ENCODE results near the gene GLMP. TPM values are rescaled to one million over a fixed set of nuclear protein-coding genes. Genes with fewer than 3 reads are reported as not detected.
"Not testable (repeated sequence)": the region's sequence is repeated elsewhere in the genome, so short reads cannot be mapped to it uniquely, and the experiment has no call there.

Gene GLMP
- total and polyA plus RNA-seq, 7 experiments from 2014 or later = 17.6 to 40.4 (median 23.4) TPM

DNA sequence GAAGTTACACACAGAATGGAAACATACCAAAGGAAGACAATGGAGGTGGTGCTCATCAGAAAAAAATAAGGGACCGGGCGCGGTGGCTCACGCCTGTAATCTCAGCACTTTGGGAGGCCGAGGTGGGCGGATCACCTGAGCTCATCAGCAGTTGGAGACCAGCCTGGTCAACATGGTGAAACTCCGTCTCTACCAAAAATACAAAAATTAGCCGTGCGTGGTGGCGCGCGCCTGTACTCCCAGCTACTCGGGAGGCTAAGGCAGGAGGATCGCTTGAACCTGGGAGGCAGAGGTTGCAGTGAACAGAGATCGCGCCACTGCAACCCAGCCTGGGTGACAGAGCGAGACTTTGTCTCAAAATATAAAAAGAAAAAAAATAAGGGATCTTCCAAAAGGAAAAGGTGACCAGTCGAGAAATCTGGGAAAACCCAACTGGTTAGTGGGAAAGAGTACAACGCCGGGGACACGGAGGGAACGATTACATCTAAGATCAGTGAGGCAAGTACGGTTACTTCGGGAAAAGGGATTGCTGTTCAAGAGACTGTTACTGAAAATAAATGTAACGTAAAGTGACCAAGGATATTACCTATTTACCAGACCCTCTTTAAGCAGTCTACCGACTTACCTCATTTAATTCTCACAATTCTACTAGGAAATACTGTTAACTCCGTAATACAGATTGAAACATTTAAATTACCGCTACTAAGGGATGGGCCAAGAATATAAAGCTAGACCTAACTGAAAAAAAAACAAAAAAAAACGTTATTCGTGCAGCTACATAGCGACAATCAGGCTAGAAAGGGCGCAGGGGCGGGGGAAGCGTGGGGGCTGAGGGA lies 41.8 kb upstream of the GLMP start:
- intact Hi-C loops (cut with micrococcal nuclease) = loop anchor here (2.0 to 10.0 kb wide), 6 partner anchors 54 to 1095 kb away; partner anchors contain the start of genes ISG20L2 (in 1 of the 2), KHDC4 (in 1 of the 2), LAMTOR2 (in 1 of the 2) and METTL25B (in 1 of the 2)
- no peak for DNase-seq
- peak overlapping the region; percentile 71 for H3K27ac ChIP-seq (ENCODE audit: low read depth, low read length)
- no peaks in the 10 kb centered on the region for H3K9me3 ChIP-seq (ENCODE audit: control insufficient read depth in 2 of 3, low read length in 3 of 3)
- no peaks in the 10 kb centered on the region for H3K27me3 ChIP-seq (ENCODE audit: control insufficient read depth in 2 of 2, insufficient read depth in 2 of 2, low read length in 2 of 2)
- peaks cover 16 to 51% (median 40%) of the 10 kb centered on the region in 7 donors for H3K4me1 Mint-ChIP-seq
- ATAC-seq = no peak
- H3K36me3 ChIP-seq (ENCODE audit: control insufficient read depth in 2 of 3, insufficient read depth in 3 of 3, low read length in 3 of 3) = peaks cover 4 to 27% (median 13%) of the 10 kb centered on the region in 3 experiments
- H3K27me3 Mint-ChIP-seq = peaks cover 0 to 5% (median 0%) of the 10 kb centered on the region in 5 donors
- POLR2A ChIA-PET = interaction anchor here (0.6 to 1.3 kb wide), 3 partner anchors 33 to 56 kb away, joined by 3 read pairs; no protein-coding TSS in a partner anchor
- CTCF ChIA-PET = interaction anchor here (0.6 to 0.9 kb wide), 3 partner anchors 56 to 647 kb away, joined by 3 read pairs; no protein-coding TSS in a partner anchor
- peaks cover 11 to 17% of the 10 kb centered on the region in 2 donors for H3K4me1 ChIP-seq (ENCODE audit: control insufficient read depth in 2 of 2, insufficient read depth in 2 of 2, low read length in 2 of 2)
- H3K4me3 ChIP-seq (ENCODE audit: low read length) = peak overlapping the region; percentile 83
- H3K9me3 Mint-ChIP-seq = peaks cover 0 to 2% (median 0%) of the 10 kb centered on the region in 11 donors
- peaks cover 0 to 21% (median 9%) of the 10 kb centered on the region in 5 donors for H3K36me3 Mint-ChIP-seq
- H3K4me3 Mint-ChIP-seq = peak overlapping the region; percentile 97 to 99 (median 99)
- peak overlapping the region; percentile 97 to 99 (median 98) for H3K27ac Mint-ChIP-seq

DNA sequence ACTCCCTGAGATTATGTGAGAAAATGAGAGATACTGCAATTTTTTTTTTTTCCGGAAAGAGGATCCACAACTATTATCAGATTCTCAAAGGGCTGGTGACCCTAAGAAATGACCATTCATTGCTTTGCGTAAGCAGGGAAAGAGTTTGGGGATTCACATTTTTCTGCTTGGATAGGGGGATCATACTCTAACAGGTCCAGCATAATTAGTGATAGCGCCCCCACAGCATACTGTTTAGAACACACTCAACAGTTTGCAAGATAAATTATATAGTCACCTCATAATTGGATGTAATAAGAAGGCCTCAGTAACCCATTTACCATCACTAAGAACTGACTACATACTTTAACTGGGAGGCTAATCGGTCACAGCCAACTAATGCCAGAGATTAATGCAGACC lies 40.8 kb upstream of the GLMP start:
- H3K4me3 ChIP-seq (ENCODE audit: low read length) = peak overlapping the region; percentile 9
- H3K4me1 ChIP-seq (ENCODE audit: control insufficient read depth in 2 of 2, insufficient read depth in 2 of 2, low read length in 2 of 2) = peaks cover 11 to 17% of the 10 kb centered on the region in 2 donors
- ATAC-seq = no peak
- peak overlapping the region in 6 of 9 donors; percentile 45 to 98 (median 65) for H3K27ac Mint-ChIP-seq
- H3K9me3 Mint-ChIP-seq = peaks cover 0 to 2% (median 0%) of the 10 kb centered on the region in 11 donors
- peak overlapping the region; percentile 97 to 99 (median 99) for H3K4me3 Mint-ChIP-seq
- POLR2A ChIA-PET = no interaction called here
- CTCF ChIA-PET = no interaction called here
- H3K36me3 Mint-ChIP-seq = peaks cover 0 to 23% (median 9%) of the 10 kb centered on the region in 5 donors
- peaks cover 4 to 33% (median 13%) of the 10 kb centered on the region in 3 experiments for H3K36me3 ChIP-seq (ENCODE audit: control insufficient read depth in 2 of 3, insufficient read depth in 3 of 3, low read length in 3 of 3)
- H3K9me3 ChIP-seq (ENCODE audit: control insufficient read depth in 2 of 3, low read length in 3 of 3) = no peaks in the 10 kb centered on the region
- no peaks in the 10 kb centered on the region for H3K27me3 ChIP-seq (ENCODE audit: control insufficient read depth in 2 of 2, insufficient read depth in 2 of 2, low read length in 2 of 2)
- peaks cover 16 to 51% (median 40%) of the 10 kb centered on the region in 7 donors for H3K4me1 Mint-ChIP-seq
- no peak for DNase-seq
- H3K27ac ChIP-seq (ENCODE audit: low read depth, low read length) = no peak overlapping the region
- peaks cover 0 to 5% (median 0%) of the 10 kb centered on the region in 5 donors for H3K27me3 Mint-ChIP-seq
- intact Hi-C loops (cut with micrococcal nuclease) = loop anchor here (2.0 to 10.0 kb wide), 6 partner anchors 53 to 1094 kb away; partner anchors contain the start of genes ISG20L2 (in 1 of the 2), KHDC4 (in 1 of the 2), LAMTOR2 (in 1 of the 2) and METTL25B (in 1 of the 2)

DNA sequence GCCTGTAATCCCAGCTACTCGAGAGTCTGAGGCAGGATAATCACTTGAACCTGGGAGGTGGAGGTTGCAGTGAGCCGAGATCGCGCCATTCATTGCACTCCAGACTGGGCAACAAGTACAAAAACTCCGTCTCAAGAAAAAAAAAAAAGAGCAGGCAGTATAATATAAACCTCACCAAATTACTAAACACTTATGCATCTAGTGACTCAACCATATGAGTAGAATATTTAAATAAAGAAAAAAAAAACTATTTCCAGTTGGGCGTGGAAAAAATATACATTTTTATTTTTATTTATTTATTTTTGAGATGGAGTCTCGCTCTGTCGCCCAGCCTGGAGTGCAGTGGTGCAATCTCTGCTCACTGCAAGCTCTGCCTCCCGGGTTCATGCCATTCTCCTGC lies 27.7 kb upstream of the GLMP start:
- DNase-seq; H3K4me1 Mint-ChIP-seq; H3K4me3 ChIP-seq (ENCODE audit: low read length); H3K4me3 Mint-ChIP-seq; H3K27ac Mint-ChIP-seq; H3K27me3 Mint-ChIP-seq; H3K9me3 ChIP-seq (ENCODE audit: control insufficient read depth in 2 of 3, low read length in 3 of 3); intact Hi-C loops (cut with micrococcal nuclease); H3K27ac ChIP-seq (ENCODE audit: low read depth, low read length); H3K9me3 Mint-ChIP-seq; ATAC-seq; CTCF ChIA-PET; H3K4me1 ChIP-seq (ENCODE audit: control insufficient read depth in 2 of 2, insufficient read depth in 2 of 2, low read length in 2 of 2); H3K27me3 ChIP-seq (ENCODE audit: control insufficient read depth in 2 of 2, insufficient read depth in 2 of 2, low read length in 2 of 2): not testable (repeated sequence)
- POLR2A ChIA-PET = interaction anchor here (0.6 kb wide), 1 partner anchor 38 kb away, joined by 3 read pairs; no protein-coding TSS in a partner anchor
- H3K36me3 ChIP-seq (ENCODE audit: control insufficient read depth in 2 of 3, insufficient read depth in 3 of 3, low read length in 3 of 3) = peaks cover 31 to 67% (median 33%) of the 10 kb centered on the region in 3 experiments
- H3K36me3 Mint-ChIP-seq = peaks cover 0 to 29% (median 17%) of the 10 kb centered on the region in 5 donors

GRCh38 chr1:156320560-156320959 lies 25.1 kb upstream of the GLMP start:
- H3K4me1 Mint-ChIP-seq = peaks cover 0 to 1% (median 0%) of the 10 kb centered on the region in 7 donors
- H3K27ac Mint-ChIP-seq = peak overlapping the region in 1 of 9 donors; percentile 69
- ATAC-seq (no peak), DNase-seq (no peak)
- CTCF ChIA-PET = no interaction called here
- no peaks in the 10 kb centered on the region for H3K27me3 Mint-ChIP-seq
- Histone ChIP-seq H3K4me1 (ENCODE audit: control insufficient read depth in 2 of 2, insufficient read depth in 2 of 2, low read length in 2 of 2) (no peaks in the 10 kb centered on the region), H3K4me3 (ENCODE audit: low read length) (no peak overlapping the region), H3K36me3 (ENCODE audit: control insufficient read depth in 2 of 3, insufficient read depth in 3 of 3, low read length in 3 of 3) (peaks cover 41 to 90% (median 41%) of the 10 kb centered on the region in 3 experiments), H3K27ac (ENCODE audit: low read depth, low read length) (no peak overlapping the region), H3K27me3 (ENCODE audit: control insufficient read depth in 2 of 2, insufficient read depth in 2 of 2, low read length in 2 of 2) (no peaks in the 10 kb centered on the region), H3K9me3 (ENCODE audit: control insufficient read depth in 2 of 3, low read length in 3 of 3) (no peaks in the 10 kb centered on the region)
- POLR2A ChIA-PET = interaction anchor here (1.0 kb wide), 1 partner anchor 38 kb away, joined by 3 read pairs; the partner anchor contains the start of gene SMG5
- intact Hi-C loops (cut with micrococcal nuclease) = no loop called here
- no peak overlapping the region for H3K4me3 Mint-ChIP-seq
- peaks cover 0 to 40% (median 23%) of the 10 kb centered on the region in 5 donors for H3K36me3 Mint-ChIP-seq
- H3K9me3 Mint-ChIP-seq = no peaks in the 10 kb centered on the region

- Histone ChIP-seq H3K4me1 (ENCODE audit: control insufficient read depth in 2 of 2, insufficient read depth in 2 of 2, low read length in 2 of 2) (no peaks in the 10 kb centered on the region), H3K9me3 (ENCODE audit: control insufficient read depth in 2 of 3, low read length in 3 of 3) (no peaks in the 10 kb centered on the region), H3K27me3 (ENCODE audit: control insufficient read depth in 2 of 2, insufficient read depth in 2 of 2, low read length in 2 of 2) (no peaks in the 10 kb centered on the region), H3K27ac (ENCODE audit: low read depth, low read length) (no peak overlapping the region), H3K36me3 (ENCODE audit: control insufficient read depth in 2 of 3, insufficient read depth in 3 of 3, low read length in 3 of 3) (peaks cover 41 to 90% (median 45%) of the 10 kb centered on the region in 3 experiments), H3K4me3 (ENCODE audit: low read length) (no peak overlapping the region)
- H3K4me1 Mint-ChIP-seq = peaks cover 0 to 1% (median 0%) of the 10 kb centered on the region in 7 donors
- POLR2A ChIA-PET = interaction anchor here (1.0 to 1.4 kb wide), 3 partner anchors 16 to 37 kb away, joined by 3 to 4 read pairs (median 4); partner anchors contain the start of gene SMG5
- peaks cover 0 to 40% (median 29%) of the 10 kb centered on the region in 5 donors for H3K36me3 Mint-ChIP-seq
- no peak overlapping the region for H3K4me3 Mint-ChIP-seq
- no peaks in the 10 kb centered on the region for H3K27me3 Mint-ChIP-seq
- intact Hi-C loops (cut with micrococcal nuclease) = loop anchor here (1.0 to 2.0 kb wide), 2 partner anchors 173 to 223 kb away; no protein-coding TSS in a partner anchor
- no peak for ATAC-seq
- CTCF ChIA-PET = interaction anchor here (0.6 to 1.0 kb wide), 6 partner anchors 10 to 95 kb away, joined by 3 to 8 read pairs (median 3); no protein-coding TSS in a partner anchor
- DNase-seq = peak in 3 of 9 donors; percentile 16 to 25 (median 23)
- no peaks in the 10 kb centered on the region for H3K9me3 Mint-ChIP-seq
- H3K27ac Mint-ChIP-seq = no peak overlapping the region
Observed at GRCh38 chr1:156319664-156320063, 24.2 kb upstream of the GLMP start.

- no peak overlapping the region for H3K27ac Mint-ChIP-seq
- POLR2A ChIA-PET = no interaction called here
- Histone ChIP-seq H3K9me3 (ENCODE audit: control insufficient read depth in 2 of 3, low read length in 3 of 3) (no peaks in the 10 kb centered on the region), H3K27ac (ENCODE audit: low read depth, low read length) (no peak overlapping the region), H3K4me1 (ENCODE audit: control insufficient read depth in 2 of 2, insufficient read depth in 2 of 2, low read length in 2 of 2) (no peaks in the 10 kb centered on the region), H3K4me3 (ENCODE audit: low read length) (no peak overlapping the region), H3K27me3 (ENCODE audit: control insufficient read depth in 2 of 2, insufficient read depth in 2 of 2, low read length in 2 of 2) (no peaks in the 10 kb centered on the region), H3K36me3 (ENCODE audit: control insufficient read depth in 2 of 3, insufficient read depth in 3 of 3, low read length in 3 of 3) (peaks cover 43 to 96% (median 45%) of the 10 kb centered on the region in 3 experiments)
- no peaks in the 10 kb centered on the region for H3K4me1 Mint-ChIP-seq
- peaks cover 0 to 37% (median 29%) of the 10 kb centered on the region in 5 donors for H3K36me3 Mint-ChIP-seq
- intact Hi-C loops (cut with micrococcal nuclease) = no loop called here
- no peak overlapping the region for H3K4me3 Mint-ChIP-seq
- DNase-seq = no peak
- ATAC-seq = no peak
- no peaks in the 10 kb centered on the region for H3K27me3 Mint-ChIP-seq
- CTCF ChIA-PET = interaction anchor here (0.7 kb wide), 1 partner anchor 317 kb away, joined by 4 read pairs; no protein-coding TSS in a partner anchor
- H3K9me3 Mint-ChIP-seq = no peaks in the 10 kb centered on the region
Observed at GRCh38 chr1:156316909-156317308, 21.4 kb upstream of the GLMP start.
